NCI-H1694 (cell line): ENCODE data around the gene PLSCR3.

Experiments used
- DNase-seq: peaks from one replicate; lab custom pipeline; 2025; lab: John Stamatoyannopoulos, UW

The PLSCR3 gene

GRCh38 chr17:7426203-7426863 lies 32.0 kb upstream of the PLSCR3 start:
- DNase-seq: no peak

DNA sequence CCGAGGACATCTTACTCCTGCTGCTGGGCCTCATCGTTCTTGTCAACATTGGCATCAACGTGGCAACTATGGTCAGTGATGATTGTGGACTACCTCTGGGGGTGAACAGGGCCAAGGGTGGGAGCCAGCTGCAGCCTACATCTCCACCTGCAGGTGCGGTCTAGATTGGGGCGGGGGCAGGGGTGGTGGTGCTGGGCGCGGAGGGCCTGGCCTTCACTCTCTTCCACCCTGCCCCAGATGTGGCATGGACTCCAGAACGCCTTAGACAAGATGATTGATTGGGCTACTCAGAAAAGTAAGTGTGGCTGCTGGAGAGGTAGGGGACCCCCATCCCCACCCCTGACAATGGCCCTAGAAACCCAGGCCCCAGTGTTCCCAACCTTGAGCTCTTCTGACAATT lies 31.4 kb upstream of the PLSCR3 start:
- no peak for DNase-seq

DNA sequence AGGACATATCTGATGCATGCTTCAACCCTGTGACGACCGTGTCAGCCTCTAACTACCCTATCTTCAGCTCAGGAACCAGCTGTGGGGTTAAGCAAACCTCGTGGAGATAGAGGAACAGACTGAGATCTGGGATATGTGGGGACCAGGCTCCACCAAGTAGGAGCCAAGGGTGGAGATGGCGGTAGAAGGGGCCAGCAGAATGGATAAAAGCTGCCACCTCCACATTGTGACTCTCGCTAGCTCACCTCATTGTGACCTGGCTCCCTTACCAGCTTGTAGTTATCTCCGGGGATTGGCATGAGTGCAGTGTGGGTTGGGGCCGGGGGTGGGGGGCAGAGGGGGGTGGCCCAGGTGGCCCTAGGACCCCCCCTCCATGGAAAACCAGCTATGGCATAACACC lies 31.0 kb upstream of the PLSCR3 start, which contains the start of gene SPEM2:
Gene SPEM2, plus strand, starts transcription at position 301 of the 400 bp plus-strand sequence. Its CDS starts 73 bp downstream, at position 374.
- DNase-seq: no peak

DNA sequence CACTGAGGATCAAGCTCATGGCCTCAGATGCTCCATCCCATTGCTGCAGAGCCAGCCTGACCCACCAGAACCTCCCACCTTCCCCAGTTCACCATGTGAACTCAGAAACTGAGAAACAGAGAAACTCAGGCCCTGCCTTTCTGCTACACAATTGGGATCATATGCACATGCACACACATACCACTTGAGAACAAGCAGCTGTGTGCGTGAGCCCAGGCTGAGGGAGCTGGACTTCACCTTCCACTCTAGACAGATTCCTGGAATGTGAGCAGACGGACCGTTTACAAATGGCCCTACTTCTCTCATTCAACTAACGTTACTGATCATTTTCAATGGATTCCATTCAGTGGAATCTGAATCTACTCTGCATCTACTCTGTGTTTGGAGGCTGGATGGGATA lies 29.4 kb upstream of the PLSCR3 start:
- DNase-seq: no peak

DNA sequence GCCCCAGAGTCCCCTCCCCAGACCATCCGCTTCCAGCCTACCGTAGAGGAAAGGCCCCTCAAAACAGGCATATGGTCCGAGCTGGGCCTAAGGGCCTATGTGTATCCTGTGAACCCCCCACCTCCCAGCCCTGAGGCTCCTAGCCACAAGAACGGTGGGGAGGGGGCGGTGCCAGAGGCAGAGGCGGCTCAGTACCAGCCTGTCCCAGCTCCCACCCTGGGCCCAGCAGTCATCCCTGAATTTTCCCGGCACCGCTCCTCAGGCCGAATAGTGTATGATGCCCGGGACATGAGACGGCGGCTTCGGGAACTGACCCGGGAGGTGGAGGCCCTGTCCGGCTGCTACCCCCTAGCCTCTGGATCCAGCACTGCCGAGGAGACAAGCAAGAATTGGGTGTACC lies 26.9 kb upstream of the PLSCR3 start:
- DNase-seq: no peak

- no peak for DNase-seq
Measured at GRCh38 chr17:7419819-7420610, 25.7 kb upstream of the PLSCR3 start, which contains the start of gene SPEM1. Gene SPEM1 (plus strand): TSS chr17:7420324. CDS start chr17:7420385, 61 bp downstream.

DNA sequence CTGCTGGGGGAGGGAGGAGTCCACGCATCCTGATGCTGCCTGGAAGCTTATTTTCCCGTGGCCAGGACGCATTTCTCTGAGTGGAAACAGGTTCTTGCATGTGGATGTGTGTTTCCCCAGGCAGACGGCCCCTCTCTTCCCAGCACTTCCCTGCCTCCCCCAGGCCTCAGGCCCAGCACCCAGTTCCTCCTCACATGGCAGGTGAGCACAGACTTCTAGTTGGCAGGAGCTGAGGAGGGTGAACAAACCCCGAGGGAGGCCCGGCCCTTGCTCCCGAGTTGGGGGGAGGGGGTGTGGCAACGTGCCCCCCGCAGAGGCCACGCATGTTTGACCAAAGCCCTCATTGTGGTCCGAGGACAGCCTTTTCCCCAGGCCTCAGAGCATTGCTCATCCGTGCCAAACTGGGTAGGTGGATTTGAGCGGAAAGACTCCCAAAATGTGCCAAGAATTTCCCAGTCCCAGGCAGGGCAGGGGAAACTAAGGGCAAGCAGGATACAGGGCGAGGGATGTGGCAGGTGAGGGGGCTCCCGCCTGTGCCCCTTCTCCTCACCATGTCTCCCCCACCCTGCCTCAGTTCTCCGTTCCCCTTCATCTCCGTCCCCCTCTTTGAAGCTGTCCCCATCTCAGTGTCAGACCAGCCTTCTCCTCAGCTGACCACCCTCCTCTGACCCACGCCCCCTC lies 24.3 kb upstream of the PLSCR3 start:
- no peak for DNase-seq

DNA sequence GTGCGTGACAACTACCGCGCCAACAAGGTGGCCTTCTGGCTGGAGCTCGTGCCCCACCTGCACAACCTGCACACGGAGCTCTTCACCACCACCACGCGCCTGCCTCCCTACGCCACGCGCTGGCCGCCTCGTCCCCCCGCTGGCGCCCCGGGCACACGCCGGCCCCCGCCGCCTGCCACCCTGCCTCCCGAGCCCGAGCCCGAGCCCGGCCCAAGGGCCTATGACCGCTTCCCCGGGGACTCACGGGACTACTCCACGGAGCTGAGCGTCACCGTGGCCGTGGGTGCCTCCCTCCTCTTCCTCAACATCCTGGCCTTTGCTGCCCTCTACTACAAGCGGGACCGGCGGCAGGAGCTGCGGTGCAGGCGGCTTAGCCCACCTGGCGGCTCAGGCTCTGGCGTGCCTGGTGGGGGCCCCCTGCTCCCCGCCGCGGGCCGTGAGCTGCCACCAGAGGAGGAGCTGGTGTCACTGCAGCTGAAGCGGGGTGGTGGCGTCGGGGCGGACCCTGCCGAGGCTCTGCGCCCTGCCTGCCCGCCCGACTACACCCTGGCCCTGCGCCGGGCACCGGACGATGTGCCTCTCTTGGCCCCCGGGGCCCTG lies 22.8 kb upstream of the PLSCR3 start:
- no peak for DNase-seq

DNA sequence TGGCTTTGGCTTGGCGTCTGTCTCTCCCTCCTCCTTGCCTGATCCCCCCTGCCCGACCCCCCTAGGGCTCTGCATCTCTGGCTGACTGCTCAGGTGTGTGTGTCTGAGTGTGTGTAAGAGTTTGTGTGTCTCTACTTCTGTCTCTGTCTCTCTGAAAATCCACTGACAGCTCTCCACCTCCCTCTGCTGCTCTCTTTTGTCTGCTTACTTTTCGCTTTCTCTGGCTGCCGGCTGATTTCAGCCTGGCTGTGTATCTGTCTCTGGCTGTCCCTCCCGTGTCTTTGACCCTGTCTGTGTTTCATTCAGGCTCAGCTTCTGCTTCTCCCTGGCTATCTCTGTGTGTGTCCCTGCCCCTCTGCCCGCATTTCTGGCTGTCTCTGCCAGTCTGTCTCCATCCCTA lies 22.0 kb upstream of the PLSCR3 start:
- no peak for DNase-seq

GRCh38 chr17:7415784-7416183 lies 21.5 kb upstream of the PLSCR3 start:
- DNase-seq: no peak

DNA sequence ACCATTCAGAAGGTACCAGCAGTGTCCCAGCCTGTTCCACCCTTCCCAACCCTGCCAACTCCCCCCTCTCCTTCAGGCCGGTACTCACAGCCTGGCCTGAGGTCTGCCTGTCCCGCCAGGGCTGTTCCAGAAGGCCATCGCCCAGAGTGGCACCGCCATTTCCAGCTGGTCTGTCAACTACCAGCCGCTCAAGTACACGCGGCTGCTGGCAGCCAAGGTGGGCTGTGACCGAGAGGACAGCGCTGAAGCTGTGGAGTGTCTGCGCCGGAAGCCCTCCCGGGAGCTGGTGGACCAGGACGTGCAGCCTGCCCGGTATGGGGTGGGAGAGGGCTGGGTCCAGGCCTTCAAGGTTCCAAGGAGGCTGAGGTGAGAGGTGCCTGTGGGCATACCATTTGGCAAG lies 20.5 kb upstream of the PLSCR3 start:
- DNase-seq: no peak

DNA sequence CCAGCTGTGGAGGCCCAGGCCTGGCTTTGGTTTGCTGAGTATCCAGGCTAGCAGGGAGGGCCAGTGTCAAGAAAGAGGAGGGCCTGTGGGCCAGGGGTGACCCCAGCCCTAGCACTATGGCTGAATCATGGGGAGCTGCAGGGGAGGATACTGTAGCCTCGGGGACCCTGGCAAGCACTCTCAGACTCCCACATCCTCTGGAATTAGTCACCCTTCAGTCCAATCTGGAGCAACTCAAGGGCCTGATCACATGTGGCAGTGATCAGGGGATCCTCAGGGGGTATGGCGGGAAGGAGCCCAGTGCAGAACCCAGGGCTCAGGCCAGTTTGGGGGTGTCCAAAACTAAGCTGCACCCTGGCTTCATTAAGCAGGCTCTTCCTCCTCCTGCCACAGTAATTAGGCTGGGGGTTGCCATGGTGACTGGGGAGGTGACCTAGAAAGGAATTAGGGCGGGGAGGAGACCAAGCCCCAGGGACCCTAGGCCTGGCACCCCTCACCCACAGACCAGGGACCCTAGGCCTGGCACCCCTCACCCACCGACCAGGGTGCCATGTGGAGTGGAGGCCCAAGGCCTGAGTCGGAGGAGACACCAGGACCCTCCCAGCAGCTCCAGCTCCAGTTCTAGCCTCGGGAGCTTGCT lies 19.1 kb upstream of the PLSCR3 start:
- no peak for DNase-seq

DNA sequence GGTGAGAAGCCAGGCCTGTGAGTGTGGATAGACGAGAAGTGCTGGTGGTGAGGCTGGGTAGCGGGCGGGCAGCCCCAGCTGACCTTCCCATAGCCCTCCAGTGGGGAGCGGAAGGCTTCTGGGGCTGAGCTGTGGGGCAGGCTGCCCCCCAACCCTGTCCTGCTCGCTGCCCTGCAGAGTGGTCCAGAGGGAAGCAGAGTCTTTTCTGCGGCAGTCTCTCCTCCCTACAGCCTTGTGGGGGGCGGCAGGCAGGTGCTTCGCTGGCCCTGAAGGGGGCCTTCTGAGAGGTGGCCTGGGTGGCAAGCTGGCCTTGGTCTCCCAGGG lies 17.1 kb upstream of the PLSCR3 start:
- DNase-seq: no peak

GRCh38 chr17:7410634-7411426 lies 16.5 kb upstream of the PLSCR3 start:
- no peak for DNase-seq

DNA sequence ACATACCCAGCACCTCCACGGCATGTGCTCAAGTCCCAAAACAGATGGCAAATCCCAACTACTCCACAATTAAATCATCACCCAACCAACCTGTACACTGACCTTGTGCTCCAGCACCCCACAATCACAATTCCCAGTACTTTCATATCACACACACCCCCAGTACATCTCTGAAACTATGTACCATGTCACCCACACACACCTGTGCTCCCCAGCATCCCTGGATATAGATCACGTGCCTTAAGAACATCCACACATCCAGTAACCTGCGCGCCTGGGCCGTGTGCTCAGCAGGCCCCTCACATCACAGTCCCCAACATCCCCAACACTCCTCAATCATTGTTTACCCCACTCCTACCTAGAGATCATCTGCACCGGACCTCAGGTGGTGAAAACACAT lies 15.4 kb upstream of the PLSCR3 start:
- DNase-seq: no peak

DNA sequence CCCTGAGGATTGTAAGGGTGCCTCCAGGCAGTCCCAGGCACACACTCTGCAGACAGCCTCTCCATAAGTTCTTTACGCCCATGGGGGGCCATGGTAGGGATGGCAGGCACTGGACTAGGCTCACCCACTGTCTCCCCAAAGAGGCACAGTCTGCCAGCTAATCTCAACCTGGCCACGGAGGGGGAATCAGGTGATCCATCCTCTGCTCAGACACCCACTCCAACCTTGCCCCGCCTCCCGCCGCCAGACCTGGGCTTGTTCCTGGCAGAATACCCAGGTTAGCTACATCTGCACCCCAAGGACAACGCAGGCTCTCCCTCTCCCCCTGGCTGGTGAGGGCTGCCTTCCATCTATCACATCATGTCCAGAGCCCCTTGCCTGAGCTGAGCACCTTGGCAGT lies 14.5 kb upstream of the PLSCR3 start:
- no peak for DNase-seq

GRCh38 chr17:7408252-7408727 lies 14.0 kb upstream of the PLSCR3 start:
- DNase-seq: no peak

DNA sequence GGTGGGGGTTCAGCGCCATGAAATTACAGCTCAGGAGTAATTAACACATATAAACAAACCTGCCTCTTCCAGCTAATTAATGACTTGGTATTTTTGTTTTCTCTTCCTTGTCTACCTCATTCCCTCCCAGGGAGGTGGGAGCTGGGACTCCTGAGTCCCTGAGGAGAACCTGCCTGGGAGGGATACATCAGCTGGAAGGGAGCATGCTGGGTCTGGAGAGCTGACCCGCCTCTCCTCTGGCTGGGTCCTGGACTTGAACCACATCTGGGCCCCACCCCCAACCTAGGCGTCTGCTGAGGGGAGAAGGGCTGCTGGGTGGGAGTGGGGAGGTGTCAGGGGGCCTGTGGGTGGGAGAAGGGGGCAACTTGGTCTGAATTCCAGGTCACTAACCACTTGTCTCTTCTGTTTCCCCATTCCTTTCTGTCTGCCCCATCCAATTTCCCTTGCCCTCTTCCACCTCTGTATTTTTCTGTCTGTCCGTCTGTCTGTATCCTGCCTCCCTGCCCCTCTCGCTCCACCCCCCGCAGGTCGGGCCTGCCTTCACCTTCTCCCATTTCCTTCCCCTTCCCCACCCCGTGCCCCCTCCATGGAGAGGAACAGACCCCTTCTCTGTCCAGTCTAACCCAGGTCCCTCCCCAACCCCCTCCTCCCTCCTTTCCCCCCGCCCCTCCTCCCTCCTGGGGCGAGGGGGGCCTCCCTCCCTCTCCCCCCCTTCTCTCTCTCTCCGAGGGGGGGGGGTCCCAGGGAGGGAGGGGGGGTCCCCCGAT lies 13.3 kb upstream of the PLSCR3 start, which contains the start of gene NLGN2:
Gene NLGN2, plus strand, starts transcription at position 361 of the 767 bp plus-strand sequence. CDS start 411 bp downstream, outside the sequence.
- DNase-seq: no peak

GRCh38 chr17:7407082-7407481 lies 12.8 kb upstream of the PLSCR3 start:
- DNase-seq: no peak

GRCh38 chr17:7406235-7406825 lies 12.0 kb upstream of the PLSCR3 start:
- no peak for DNase-seq
